Caco-2 (cell line): ENCODE results near the gene HES3. TPM values are rescaled to one million over a fixed set of nuclear protein-coding genes. Genes with fewer than 3 reads are reported as not detected.

Experiments used
- BruUV-seq: library from RNA; stranded (reverse); fragments of 400-500 nt; replicated peaks from 2 replicates; lab custom pipeline; 2021; lab: Mats Ljungman, UMichigan
- CTCF ChIA-PET: fragments of 300-600 bp; sonication (Branson Sonifier 250); formaldehyde crosslinking; loops from one replicate; lab custom pipeline; 2022; ENCODE audit warnings: antibody characterized with exemption; lab: Charles Lee
- POLR2A ChIA-PET: fragments of 300-600 bp; sonication (Branson Sonifier 250); formaldehyde crosslinking; loops from one replicate; lab custom pipeline; 2022; ENCODE audit warnings: antibody characterized with exemption; lab: Charles Lee
- DNase-seq, 2 experiments: peaks; one replicate each; pipeline versions ENCODE4 v3.0.0 to v3.0.0-alpha.2; 2020 to 2022
- H3K27me3 ChIP-seq: replicated peaks from 2 replicates; pipeline ENCODE4 v1.6.0; 2011; ENCODE audit warnings: low read length; ENCODE audit not compliant: control insufficient read depth, insufficient read depth
- H3K36me3 ChIP-seq: 2 replicates; pipeline ENCODE4 v1.5.1; 2011; ENCODE audit warnings: low read length; ENCODE audit not compliant: control insufficient read depth, insufficient read depth
- H3K4me1 ChIP-seq: fragments of 250-450 bp; sonication (Bioruptor Pico); 2 replicates; pipeline ENCODE4 v1.5.1; 2020; ENCODE audit warnings: mild to moderate bottlenecking
- H3K4me3 ChIP-seq: 2 replicates; pipeline ENCODE4 v1.5.1; 2011; ENCODE audit warnings: low read depth, mild to moderate bottlenecking, control low read depth, low read length
- H3K9me3 ChIP-seq: fragments of 250-450 bp; sonication (Bioruptor Pico); 2 replicates; pipeline ENCODE4 v1.5.1; 2020; ENCODE audit warnings: mild to moderate bottlenecking, moderate library complexity
- H3K27ac Mint-ChIP-seq: one replicate; pipeline ENCODE4 v1.8.0; 2022; ENCODE audit warnings: mixed read lengths; ENCODE audit not compliant: unreplicated experiment
- H3K27me3 Mint-ChIP-seq: one replicate; pipeline ENCODE4 v1.8.0; 2022; ENCODE audit warnings: mixed read lengths; ENCODE audit not compliant: insufficient read depth, unreplicated experiment
- H3K36me3 Mint-ChIP-seq: one replicate; pipeline ENCODE4 v1.8.0; 2022; ENCODE audit warnings: mild to moderate bottlenecking, mixed read lengths; ENCODE audit not compliant: insufficient read depth, unreplicated experiment
- H3K4me1 Mint-ChIP-seq: one replicate; pipeline ENCODE4 v1.8.0; 2022; ENCODE audit warnings: low read depth, mixed read lengths; ENCODE audit not compliant: unreplicated experiment
- H3K4me3 Mint-ChIP-seq: one replicate; pipeline ENCODE4 v1.8.0; 2022; ENCODE audit warnings: mild to moderate bottlenecking, moderate library complexity, mixed read lengths; ENCODE audit not compliant: unreplicated experiment
- H3K9me3 Mint-ChIP-seq: one replicate; pipeline ENCODE4 v1.8.0; 2022; ENCODE audit warnings: mixed read lengths; ENCODE audit not compliant: unreplicated experiment
- CTCF ChIP-seq, 2 experiments: fragments of 200-600 bp in 1 of 2; IDR thresholded peaks; 1 replicate in 1 of 2; 2 replicates in 1 of 2; pipeline versions ENCODE4 v1.5.1 to v1.8.0; 2011 to 2022; ENCODE audit warnings: antibody characterized with exemption in 1 of 2, control low read depth in 1 of 2, inconsistent platforms in 1 of 2, low read depth in 1 of 2, low read length in 1 of 2, mild to moderate bottlenecking in 1 of 2, moderate library complexity in 1 of 2; ENCODE audit not compliant: insufficient read depth in 1 of 2, severe bottlenecking in 1 of 2, unreplicated experiment in 1 of 2
- intact Hi-C: fragments of 100-400 bp; cut with micrococcal nuclease; formaldehyde crosslinking; loops from one replicate; pipeline ENCODE4 v1.10.0; 2022; ENCODE audit not compliant: unreplicated experiment
- total RNA-seq: library from RNA; stranded (reverse); gene quantifications from 2 replicates; pipeline ENCODE4 v1.2.3, GENCODE V29; 2022

HES3 gene
- total RNA-seq, 1 experiment from 2014 or later = not detected

GRCh38 chr1:6241107-6241886, 2.7 kb upstream of the HES3 start:
- no TSS peak for BruUV-seq
- Histone ChIP-seq H3K36me3 (no peaks in the 10 kb centered on the region), H3K9me3 (no peaks in the 10 kb centered on the region), H3K4me3 (no peak overlapping the region), H3K27me3 (no peaks in the 10 kb centered on the region), H3K4me1 (0 out of 2 replicates have a peak, but pooled peaks cover 10% of the 10 kb centered on the region)
- intact Hi-C loops = no loop called here
- no peak overlapping the region for H3K27ac Mint-ChIP-seq
- CTCF ChIA-PET = no interaction called here
- H3K4me3 Mint-ChIP-seq = peak overlapping the region; percentile 53
- H3K36me3 Mint-ChIP-seq = no peaks in the 10 kb centered on the region
- peaks cover 7% of the 10 kb centered on the region for H3K27me3 Mint-ChIP-seq
- no peak for DNase-seq
- H3K4me1 Mint-ChIP-seq = peaks cover 5% of the 10 kb centered on the region
- no peaks in the 10 kb centered on the region for H3K9me3 Mint-ChIP-seq
- POLR2A ChIA-PET = no interaction called here
- no peak for TF ChIP-seq CTCF (IDR thresholded peaks at IDR 0.05; ENCODE audit: insufficient read depth in 1 of 2, low read depth in 1 of 2, low read length in 1 of 2, severe bottlenecking in 1 of 2, unreplicated experiment in 1 of 2)

GRCh38 chr1:6241887-6242740, 1.9 kb upstream of the HES3 start:
- Histone ChIP-seq H3K4me3 (no peak overlapping the region), H3K27me3 (no peaks in the 10 kb centered on the region), H3K9me3 (no peaks in the 10 kb centered on the region), H3K36me3 (no peaks in the 10 kb centered on the region), H3K4me1 (0 out of 2 replicates have a peak, but pooled peaks cover 17% of the 10 kb centered on the region)
- Mint-ChIP-seq H3K27me3 (peaks cover 7% of the 10 kb centered on the region), H3K27ac (no peak overlapping the region), H3K4me3 (no peak overlapping the region), H3K36me3 (peaks cover 5% of the 10 kb centered on the region), H3K9me3 (no peaks in the 10 kb centered on the region), H3K4me1 (peaks cover 5% of the 10 kb centered on the region)
- ChIA-PET POLR2A (no interaction called here), CTCF (interaction anchor here (0.6 kb wide), 1 partner anchor 9 kb away, joined by 8 read pairs; no protein-coding TSS in a partner anchor)
- no peak for TF ChIP-seq CTCF (IDR thresholded peaks at IDR 0.05; ENCODE audit: insufficient read depth in 1 of 2, low read depth in 1 of 2, low read length in 1 of 2, severe bottlenecking in 1 of 2, unreplicated experiment in 1 of 2)
- intact Hi-C loops = no loop called here
- DNase-seq = no peak
- no TSS peak for BruUV-seq

GRCh38 chr1:6243053-6243834, 735 bp upstream of the HES3 start:
- H3K27ac Mint-ChIP-seq = no peak overlapping the region
- no TSS peak for BruUV-seq
- Histone ChIP-seq H3K9me3 (no peaks in the 10 kb centered on the region), H3K36me3 (no peaks in the 10 kb centered on the region), H3K4me1 (0 out of 2 replicates have a peak, but pooled peaks cover 17% of the 10 kb centered on the region), H3K27me3 (no peaks in the 10 kb centered on the region), H3K4me3 (no peak overlapping the region)
- POLR2A ChIA-PET = no interaction called here
- H3K27me3 Mint-ChIP-seq = peaks cover 7% of the 10 kb centered on the region
- H3K9me3 Mint-ChIP-seq = no peaks in the 10 kb centered on the region
- CTCF ChIA-PET = no interaction called here
- H3K4me3 Mint-ChIP-seq = no peak overlapping the region
- peaks cover 5% of the 10 kb centered on the region for H3K36me3 Mint-ChIP-seq
- TF ChIP-seq CTCF (IDR thresholded peaks at IDR 0.05; ENCODE audit: insufficient read depth in 1 of 2, low read depth in 1 of 2, low read length in 1 of 2, severe bottlenecking in 1 of 2, unreplicated experiment in 1 of 2) = no peak
- H3K4me1 Mint-ChIP-seq = peaks cover 5% of the 10 kb centered on the region
- no peak for DNase-seq
- intact Hi-C loops = no loop called here
